H1 (cell line): ENCODE data around the gene ZIC5. TPM values are rescaled to one million over a fixed set of nuclear protein-coding genes. Genes with fewer than 3 reads are reported as not detected.

Source experiments
- CTCF ChIA-PET: fragments of 300-600 bp; sonication (Branson Sonifier 250); formaldehyde crosslinking; loops from one replicate; lab custom pipeline; 2021; ENCODE audit not compliant: partially characterized antibody; lab: Charles Lee
- POLR2A ChIA-PET: fragments of 300-600 bp; sonication (Branson Sonifier 250); formaldehyde crosslinking; loops from one replicate; lab custom pipeline; 2021; ENCODE audit warnings: inconsistent platforms; ENCODE audit not compliant: partially characterized antibody; lab: Charles Lee
- DNase-seq, 2 experiments: peaks; one replicate each; pipeline versions ENCODE4 v3.0.0 to v3.0.0-alpha.2; 2010 to 2022; ENCODE audit warnings: low spot score in 2 of 2, low read depth in 1 of 2, mixed read lengths in 1 of 2
- FAIRE-seq: peaks from 2 replicates; lab custom pipeline; 2011; peaks lifted over from hg19 to GRCh38; lab: Jason Lieb, UNC
- H2AFZ ChIP-seq: 2 replicates; pipeline ENCODE4 v1.8.1; 2012; ENCODE audit warnings: low read length, inconsistent platforms
- H2AK5ac ChIP-seq: 2 replicates; pipeline ENCODE4 v1.6.1; 2013; ENCODE audit warnings: low read depth, low read length
- H2BK120ac ChIP-seq: replicated peaks from 2 replicates; pipeline ENCODE3; 2013; ENCODE audit warnings: low read depth, low read length, inconsistent platforms
- H2BK12ac ChIP-seq: 2 replicates; pipeline ENCODE4 v1.6.1; 2013; ENCODE audit warnings: low read depth, low read length
- H2BK15ac ChIP-seq: 2 replicates; pipeline ENCODE4 v1.6.1; 2013; ENCODE audit warnings: low read length
- H2BK20ac ChIP-seq: 2 replicates; pipeline ENCODE4 v1.6.1; 2013; ENCODE audit warnings: low read length
- H2BK5ac ChIP-seq: 2 replicates; pipeline ENCODE4 v1.6.1; 2013; ENCODE audit warnings: low read depth, low read length
- H3K14ac ChIP-seq: 2 replicates; pipeline ENCODE4 v1.6.1; 2013; ENCODE audit warnings: inconsistent platforms; ENCODE audit not compliant: insufficient read length
- H3K18ac ChIP-seq: 2 replicates; pipeline ENCODE4 v1.6.1; 2013; ENCODE audit warnings: low read length; ENCODE audit errors: extremely low read depth
- H3K23ac ChIP-seq: 2 replicates; pipeline ENCODE4 v1.6.1; 2013; ENCODE audit warnings: inconsistent platforms; ENCODE audit not compliant: insufficient read length
- H3K23me2 ChIP-seq: 2 replicates; pipeline ENCODE4 v1.6.1; 2013; ENCODE audit warnings: low read depth, low read length
- H3K27ac ChIP-seq: 2 replicates; pipeline ENCODE4 v1.6.1; 2011; ENCODE audit warnings: low read depth, low read length, inconsistent platforms
- H3K27me3 ChIP-seq, 4 experiments: replicated peaks in 1 of 4; 1 replicate in 1 of 4; 2 replicates in 3 of 4; pipeline versions ENCODE4 v1.6.1 to v1.8.1; 2011 to 2013; ENCODE audit warnings: low read length in 3 of 4, mild to moderate bottlenecking in 3 of 4, inconsistent platforms in 2 of 4, mixed read lengths in 2 of 4, moderate library complexity in 1 of 4; ENCODE audit not compliant: control insufficient read depth in 3 of 4, insufficient read depth in 3 of 4; ENCODE audit errors: extremely low read depth in 1 of 4
- H3K36me3 ChIP-seq, 4 experiments: 2 replicates each; pipeline versions ENCODE4 v1.6.1 to v1.8.1; 2011 to 2013; ENCODE audit warnings: mild to moderate bottlenecking in 4 of 4, low read length in 3 of 4, moderate library complexity in 2 of 4, control low read depth in 1 of 4, inconsistent platforms in 1 of 4; ENCODE audit not compliant: insufficient read depth in 4 of 4, control insufficient read depth in 2 of 4
- H3K4ac ChIP-seq: replicated peaks from 2 replicates; pipeline ENCODE3; 2013; ENCODE audit warnings: low read length, low read depth, mixed read lengths, inconsistent platforms; ENCODE audit not compliant: insufficient read length
- H3K4me1 ChIP-seq, 4 experiments: replicated peaks in 1 of 4; 1 replicate in 1 of 4; 2 replicates in 3 of 4; pipeline versions ENCODE4 v1.6.1 to v1.8.1; 2011 to 2013; ENCODE audit warnings: low read length in 3 of 4, inconsistent platforms in 2 of 4, mixed read lengths in 1 of 4; ENCODE audit not compliant: insufficient read depth in 4 of 4, control insufficient read depth in 3 of 4
- H3K4me2 ChIP-seq, 2 experiments: 2 replicates each; pipeline versions ENCODE4 v1.6.1 to v1.8.1; 2011 to 2013; ENCODE audit warnings: low read depth in 2 of 2, low read length in 2 of 2, control low read depth in 1 of 2, inconsistent platforms in 1 of 2, mild to moderate bottlenecking in 1 of 2; ENCODE audit not compliant: insufficient read depth in 1 of 2
- H3K4me3 ChIP-seq, 4 experiments: fragments of 200-600, 300-600 bp in 1 of 4; sonication (generic), shearing (Covaris generic), sonication (Bioruptor Twin) in 1 of 4; 2 replicates each; pipeline versions ENCODE4 v1.5.1 to v1.8.1; 2011 to 2016; ENCODE audit warnings: low read length in 4 of 4, low read depth in 3 of 4, control low read depth in 2 of 4, inconsistent platforms in 2 of 4, mild to moderate bottlenecking in 2 of 4, mixed read lengths in 1 of 4, moderate library complexity in 1 of 4; ENCODE audit not compliant: insufficient read depth in 2 of 4; ENCODE audit errors: extremely low read depth in 1 of 4
- H3K56ac ChIP-seq: replicated peaks from 2 replicates; pipeline ENCODE3; 2013; ENCODE audit warnings: low read depth, mild to moderate bottlenecking, mixed read lengths, low read length, inconsistent platforms; ENCODE audit not compliant: insufficient read length
- H3K79me1 ChIP-seq: 2 replicates; pipeline ENCODE4 v1.6.1; 2013; ENCODE audit warnings: low read depth, low read length, control low read depth
- H3K79me2 ChIP-seq, 2 experiments: 2 replicates each; pipeline versions ENCODE4 v1.6.1 to v1.8.1; 2012 to 2013; ENCODE audit warnings: low read length in 2 of 2, mild to moderate bottlenecking in 2 of 2, inconsistent platforms in 1 of 2; ENCODE audit not compliant: insufficient read depth in 2 of 2, control insufficient read depth in 1 of 2
- H3K9ac ChIP-seq, 4 experiments: replicated peaks in 1 of 4; 1 replicate in 1 of 4; 2 replicates in 3 of 4; pipeline versions ENCODE4 v1.6.1 to v1.8.1; 2011 to 2013; ENCODE audit warnings: low read depth in 3 of 4, low read length in 3 of 4, control low read depth in 2 of 4, mild to moderate bottlenecking in 2 of 4, moderate library complexity in 2 of 4, inconsistent platforms in 1 of 4; ENCODE audit errors: extremely low read depth in 1 of 4
- H3K9me3 ChIP-seq, 2 experiments: 2 replicates each; pipeline versions ENCODE4 v1.6.1 to v1.8.1; 2012 to 2013; ENCODE audit warnings: mild to moderate bottlenecking in 2 of 2, moderate library complexity in 2 of 2, control low read depth in 1 of 2, inconsistent platforms in 1 of 2, low read depth in 1 of 2, low read length in 1 of 2, mixed read lengths in 1 of 2; ENCODE audit not compliant: insufficient read depth in 2 of 2
- H4K20me1 ChIP-seq, 2 experiments: replicated peaks in 1 of 2; 2 replicates each; pipeline versions ENCODE3 to v1.8.1; 2011 to 2013; ENCODE audit warnings: inconsistent platforms in 2 of 2, low read length in 2 of 2, mild to moderate bottlenecking in 1 of 2; ENCODE audit not compliant: insufficient read depth in 2 of 2, control insufficient read depth in 1 of 2
- H4K5ac ChIP-seq: 2 replicates; pipeline ENCODE4 v1.6.1; 2013; ENCODE audit warnings: low read length, low read depth, mixed read lengths, inconsistent platforms; ENCODE audit not compliant: insufficient read length
- H4K8ac ChIP-seq: 2 replicates; pipeline ENCODE4 v1.8.0; 2013; ENCODE audit warnings: mild to moderate bottlenecking, moderate library complexity, low read length, inconsistent platforms; ENCODE audit not compliant: insufficient read depth; ENCODE audit errors: extremely low read depth
- H4K91ac ChIP-seq: replicated peaks from 2 replicates; pipeline ENCODE3; 2013; ENCODE audit warnings: low read length, mixed read lengths, inconsistent platforms; ENCODE audit not compliant: insufficient read length
- CEBPB ChIP-seq: IDR thresholded peaks from 2 replicates; pipeline ENCODE4 v1.6.1; 2012; ENCODE audit warnings: low read depth, low read length
- EP300 ChIP-seq, 2 experiments: IDR thresholded peaks; 1 replicate in 1 of 2; 2 replicates in 1 of 2; pipeline ENCODE4 v1.6.1; 2011 to 2012; ENCODE audit warnings: low read depth in 2 of 2, low read length in 2 of 2, mild to moderate bottlenecking in 2 of 2, borderline replicate concordance in 1 of 2, inconsistent platforms in 1 of 2, moderate library complexity in 1 of 2
- GTF2F1 ChIP-seq: IDR thresholded peaks from 2 replicates; pipeline ENCODE4 v1.6.1; 2012; ENCODE audit warnings: low read depth, low read length, improper control_type of control experiment, borderline replicate concordance
- RXRA ChIP-seq: IDR thresholded peaks from 2 replicates; pipeline ENCODE4 v1.6.1; 2011; ENCODE audit warnings: low read depth, mild to moderate bottlenecking, low read length, moderate library complexity; ENCODE audit not compliant: insufficient read depth
- SRF ChIP-seq: IDR thresholded peaks from 2 replicates; pipeline ENCODE4 v1.6.1; 2011; ENCODE audit warnings: mild to moderate bottlenecking, low read depth, low read length, moderate library complexity
- WGBS, 2 experiments: shearing (Covaris generic) in 1 of 2; methylation state at CpG; one replicate each; pipeline versions ENCODE4 v1.1.6 to v1.1.7; 2013 to 2015; ENCODE audit warnings: low lambda C conversion rate in 2 of 2, mixed read lengths in 2 of 2, inconsistent platforms in 1 of 2, low coverage in 1 of 2, missing lambda C conversion rate in 1 of 2; ENCODE audit not compliant: insufficient replicate concordance in 2 of 2, insufficient coverage in 1 of 2, insufficient read length in 1 of 2; ENCODE audit errors: extremely low coverage in 1 of 2, missing lambda C conversion rate in 1 of 2; 5-methylcytosine and 5-hydroxymethylcytosine counted together
- polyA plus RNA-seq, 7 experiments: library from polyadenylated mRNA; depleted of rRNA in 3 of 7; stranded (reverse) in 5 of 7; unstranded in 2 of 7; fragments of >200 nt in 5 of 7; fragments of 200-250 nt in 2 of 7; gene quantifications; 1 replicate in 5 of 7; 2 replicates in 1 of 7; 4 replicates in 1 of 7; pipeline versions ENCODE4 v1.2.1 to v1.2.3, GENCODE V29; 2011 to 2013; ENCODE audit warnings: missing spikeins in 2 of 7, mixed read lengths in 2 of 7
- total RNA-seq: library from RNA; stranded (reverse); fragmentation: NEBNext Ultra II Directional; extraction: Animal tissue kit (Norgen Biotek cat#: 25700); gene quantifications from 2 replicates; pipeline ENCODE4 v1.2.1, GENCODE V29; 2021
- TF ChIP-seq, protein P1 (sequence below): IDR thresholded peaks from 2 replicates; pipeline ENCODE4 v1.6.1; 2011; ENCODE audit warnings: low read length, improper control_type of control experiment
- TF ChIP-seq, protein P2 (sequence below), 3 experiments: IDR thresholded peaks; 1 replicate in 2 of 3; 2 replicates in 1 of 3; pipeline versions ENCODE4 v1.5.1 to v1.6.1; 2011; ENCODE audit warnings: low read length in 3 of 3, mild to moderate bottlenecking in 3 of 3, inconsistent platforms in 2 of 3, low read depth in 1 of 3, moderate library complexity in 1 of 3; ENCODE audit not compliant: insufficient read depth in 1 of 3; ENCODE audit errors: control extremely low read depth in 1 of 3

ZIC5 gene
- total and polyA plus RNA-seq, 2 of the 8 experiments (the other 6 are each of a cell fraction or from before 2014, with no cell fraction given) = 14.2 to 52.7 TPM

DNA sequence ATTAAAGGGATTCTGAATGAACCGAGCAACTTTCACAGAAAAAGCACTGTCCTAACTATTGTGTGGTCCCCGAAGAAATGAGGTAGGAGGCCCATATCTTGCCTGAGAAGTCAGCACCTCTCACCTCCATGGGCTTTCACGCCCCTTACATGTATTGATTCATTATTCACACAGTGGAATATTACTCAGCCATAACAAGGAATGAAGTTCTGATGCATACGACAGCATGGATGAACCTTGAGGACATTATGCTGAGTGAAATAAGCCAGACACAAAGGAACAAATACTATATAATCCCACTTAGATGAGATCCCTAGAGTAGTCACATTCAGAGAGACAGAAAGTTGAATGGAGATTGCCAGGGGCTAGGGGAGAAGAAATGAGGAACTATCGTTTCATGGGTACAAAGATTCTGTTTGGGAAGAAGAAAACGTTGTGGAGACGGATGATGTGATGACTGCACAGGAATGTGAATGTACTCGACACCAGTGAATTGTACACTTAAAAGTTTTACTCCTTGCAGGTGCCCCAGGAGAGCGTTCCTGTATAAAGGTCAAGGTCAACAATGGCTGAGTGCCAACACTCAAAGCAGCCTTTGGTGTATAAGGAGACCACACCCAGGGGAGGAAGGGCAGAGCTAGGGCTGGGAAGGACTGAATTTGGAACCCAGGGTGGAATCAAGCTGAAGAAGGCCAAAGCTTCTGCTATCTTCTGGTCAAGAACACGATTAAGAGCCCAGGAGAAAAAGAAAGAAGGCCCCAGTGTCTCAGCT lies 22.5 kb downstream of the ZIC5 start:
- H3K79me1 ChIP-seq = no peaks in the 10 kb centered on the region
- no peak overlapping the region for H4K5ac ChIP-seq
- H3K4me3 ChIP-seq = no peak overlapping the region
- no peak overlapping the region for H2AFZ ChIP-seq
- peak overlapping the region; percentile 44; the same call in 1 of the 2 replicates for H2AK5ac ChIP-seq
- no peaks in the 10 kb centered on the region for H3K23me2 ChIP-seq
- H2BK15ac ChIP-seq = peak overlapping the region; percentile 72; the same call in 1 of the 2 replicates
- ChIA-PET POLR2A (no interaction called here), CTCF (interaction anchor here (0.9 to 3.6 kb wide), 6 partner anchors 9 to 333 kb away, joined by 3 to 15 read pairs (median 4); no protein-coding TSS in a partner anchor)
- WGBS, 2 experiments = 88% methylated on average over 10 of the region's 10 CpGs; no CpG with 5 or more reads in 1 of the 2 experiments
- H2BK12ac ChIP-seq = peak overlapping the region; percentile 31; the same call in 1 of the 2 replicates
- H3K36me3 ChIP-seq = no peaks in the 10 kb centered on the region
- no peak overlapping the region for H2BK120ac ChIP-seq
- H3K56ac ChIP-seq = no peak overlapping the region
- no peak overlapping the region for H3K27ac ChIP-seq
- H3K79me2 ChIP-seq = no peaks in the 10 kb centered on the region
- DNase-seq = no peak
- H4K8ac ChIP-seq = no peak overlapping the region
- no peak overlapping the region for H3K23ac ChIP-seq
- no peaks in the 10 kb centered on the region for H4K20me1 ChIP-seq
- H3K27me3 ChIP-seq = peaks cover 0 to 2% (median under 1%) of the 10 kb centered on the region in 4 experiments; a peak in 2 of 7 replicates
- no peak overlapping the region for H4K91ac ChIP-seq
- H3K18ac ChIP-seq = peak overlapping the region; percentile 32; the same call in 1 of the 2 replicates
- peaks cover 1 to 3% (median 2%) of the 10 kb centered on the region in 4 experiments; a peak in 3 of 7 replicates for H3K4me1 ChIP-seq
- peak overlapping the region; percentile 61; the same call in 1 of the 2 replicates for H2BK20ac ChIP-seq
- FAIRE-seq = no peak
- no peaks in the 10 kb centered on the region for H3K9me3 ChIP-seq
- no peak overlapping the region for H3K9ac ChIP-seq
- no peak overlapping the region for H3K4ac ChIP-seq
- H3K4me2 ChIP-seq = no peak overlapping the region
- no peak overlapping the region for H2BK5ac ChIP-seq
- H3K14ac ChIP-seq = no peak overlapping the region
- TF ChIP-seq EP300 (IDR thresholded peaks at IDR 0.05; ENCODE audit: borderline replicate concordance in 1 of 2, low read depth in 2 of 2, low read length in 2 of 2) (no peak), SRF (no peak), CEBPB (no peak), RXRA (no peak), GTF2F1 (no peak)
- TF ChIP-seq, protein P1, sequence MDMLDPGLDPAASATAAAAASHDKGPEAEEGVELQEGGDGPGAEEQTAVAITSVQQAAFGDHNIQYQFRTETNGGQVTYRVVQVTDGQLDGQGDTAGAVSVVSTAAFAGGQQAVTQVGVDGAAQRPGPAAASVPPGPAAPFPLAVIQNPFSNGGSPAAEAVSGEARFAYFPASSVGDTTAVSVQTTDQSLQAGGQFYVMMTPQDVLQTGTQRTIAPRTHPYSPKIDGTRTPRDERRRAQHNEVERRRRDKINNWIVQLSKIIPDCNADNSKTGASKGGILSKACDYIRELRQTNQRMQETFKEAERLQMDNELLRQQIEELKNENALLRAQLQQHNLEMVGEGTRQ = no peak
- TF ChIP-seq, protein P2, sequence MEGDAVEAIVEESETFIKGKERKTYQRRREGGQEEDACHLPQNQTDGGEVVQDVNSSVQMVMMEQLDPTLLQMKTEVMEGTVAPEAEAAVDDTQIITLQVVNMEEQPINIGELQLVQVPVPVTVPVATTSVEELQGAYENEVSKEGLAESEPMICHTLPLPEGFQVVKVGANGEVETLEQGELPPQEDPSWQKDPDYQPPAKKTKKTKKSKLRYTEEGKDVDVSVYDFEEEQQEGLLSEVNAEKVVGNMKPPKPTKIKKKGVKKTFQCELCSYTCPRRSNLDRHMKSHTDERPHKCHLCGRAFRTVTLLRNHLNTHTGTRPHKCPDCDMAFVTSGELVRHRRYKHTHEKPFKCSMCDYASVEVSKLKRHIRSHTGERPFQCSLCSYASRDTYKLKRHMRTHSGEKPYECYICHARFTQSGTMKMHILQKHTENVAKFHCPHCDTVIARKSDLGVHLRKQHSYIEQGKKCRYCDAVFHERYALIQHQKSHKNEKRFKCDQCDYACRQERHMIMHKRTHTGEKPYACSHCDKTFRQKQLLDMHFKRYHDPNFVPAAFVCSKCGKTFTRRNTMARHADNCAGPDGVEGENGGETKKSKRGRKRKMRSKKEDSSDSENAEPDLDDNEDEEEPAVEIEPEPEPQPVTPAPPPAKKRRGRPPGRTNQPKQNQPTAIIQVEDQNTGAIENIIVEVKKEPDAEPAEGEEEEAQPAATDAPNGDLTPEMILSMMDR (IDR thresholded peaks at IDR 0.05; ENCODE audit: control extremely low read depth in 1 of 3, insufficient read depth in 1 of 3, low read depth in 1 of 3, low read length in 3 of 3) = no peak
